ENCODE measurements around the gene FRMD4A. TPM values are rescaled to one million over a fixed set of nuclear protein-coding genes. Genes with fewer than 3 reads are reported as not detected.
A peak's percentile ranks its signal among the peaks of the same experiment; 100 is the strongest.

FRMD4A gene
- total and polyA plus RNA-seq, 10 of the 15 experiments (the other 5 are each of a cell fraction or from before 2014, with no cell fraction given) = 17.8 to 75.2 (median 39.1) TPM

DNA sequence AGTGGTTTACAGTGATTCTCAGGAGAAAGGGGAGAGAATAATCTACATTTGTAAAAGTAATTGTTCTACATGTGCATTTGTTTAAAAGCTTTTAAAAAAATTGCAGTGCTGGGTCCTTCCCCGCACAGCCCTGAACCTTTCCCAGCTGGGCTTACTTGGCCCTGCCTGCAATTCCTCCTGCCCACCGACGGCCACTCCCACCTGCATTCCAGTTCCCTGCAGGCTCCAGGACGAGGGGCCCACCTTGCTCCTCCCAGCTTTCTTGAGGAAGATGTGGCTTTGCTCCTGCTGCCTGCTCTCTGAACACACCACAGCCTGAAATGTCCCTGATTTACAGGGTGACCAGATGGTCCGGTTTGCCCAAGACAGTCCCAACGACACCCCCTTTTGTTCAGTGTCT, 521.3 kb downstream of the FRMD4A start:
- TF ChIP-seq MTA2 (IDR thresholded peaks at IDR 0.05; ENCODE audit: low read depth) (0 out of 2 replicates have a peak, but pooled peaks have one; percentile 3), HDAC2 (IDR thresholded peaks at IDR 0.05) (no peak), CEBPZ (IDR thresholded peaks at IDR 0.05; ENCODE audit: low read depth, low read length) (no peak), ZNF384 (IDR thresholded peaks at IDR 0.05; ENCODE audit: borderline replicate concordance, low read depth, low read length) (peak; percentile 24; the same call in 1 of the 2 replicates)
- CTCF ChIA-PET = no interaction called here
- FAIRE-seq = no peak
- Histone ChIP-seq H3K9me3 (replicated peaks; ENCODE audit: control insufficient read depth, insufficient read depth, low read length) (no peaks in the 10 kb centered on the region), H3K9ac (ENCODE audit: control insufficient read depth, insufficient read depth, low read length) (no peak overlapping the region), H3K36me3 (ENCODE audit: control insufficient read depth in 2 of 2, insufficient read depth in 2 of 2, low read length in 1 of 2) (peaks cover 0 to 2% of the 10 kb centered on the region in 2 experiments; a peak in 3 of 4 replicates), H3K4me3 (no peak overlapping the region), H3K27me3 (replicated peaks in 1 of 2; ENCODE audit: control insufficient read depth in 2 of 2, insufficient read depth in 2 of 2, low read length in 1 of 2) (no peaks in the 10 kb centered on the region), H3K27ac (ENCODE audit: control insufficient read depth, insufficient read depth) (no peak overlapping the region; the same call in 1 of the 2 replicates), H3K4me2 (ENCODE audit: control insufficient read depth, insufficient read depth) (peak overlapping the region; percentile 19; the same call in 1 of the 2 replicates), H3K4me1 (ENCODE audit: control insufficient read depth, insufficient read depth, low read length) (peaks cover 12% of the 10 kb centered on the region), H2AFZ (ENCODE audit: control insufficient read depth, low read depth, low read length) (no peak overlapping the region), H3K79me2 (ENCODE audit: control insufficient read depth, insufficient read depth, low read length) (no peaks in the 10 kb centered on the region), H4K20me1 (ENCODE audit: control insufficient read depth, insufficient read depth) (no peaks in the 10 kb centered on the region)
- SMC1A ChIA-PET (ENCODE audit: uncharacterized antibody, unreplicated experiment) = interaction anchor here (0.9 to 1.0 kb wide), 2 partner anchors 25 to 96 kb away, joined by 3 read pairs; no protein-coding TSS in a partner anchor
- ATAC-seq = no peak
- RAD21 ChIA-PET (ENCODE audit: unreplicated experiment) = interaction anchor here (0.6 kb wide), 1 partner anchor 26 kb away, joined by 4 read pairs; no protein-coding TSS in a partner anchor
- POLR2A ChIA-PET = interaction anchor here (1.6 kb wide), 1 partner anchor 14 kb away, joined by 4 read pairs; no protein-coding TSS in a partner anchor
- BruUV-seq (replicated peaks) = no TSS peak
- 68% methylated on average over 6 of the region's 6 CpGs for WGBS (ENCODE audit: insufficient coverage, insufficient replicate concordance, low lambda C conversion rate, missing lambda C conversion rate)
- no peak for DNase-seq (ENCODE audit: low read depth, low spot score)
- intact Hi-C loops (cut with micrococcal nuclease; ENCODE audit: unreplicated experiment) (no loop called here), in situ Hi-C loops (cut with MboI) (no loop called here)

Measured in GM12878 (cell line).